ENCODE measurements around the gene PRKN. TPM values are rescaled to one million over a fixed set of nuclear protein-coding genes. Genes with fewer than 3 reads are reported as not detected.

PRKN gene
- total RNA-seq, 4 donors from 2014 or later, result 8.4 to 44.8 (median 12.6) TPM

DNA sequence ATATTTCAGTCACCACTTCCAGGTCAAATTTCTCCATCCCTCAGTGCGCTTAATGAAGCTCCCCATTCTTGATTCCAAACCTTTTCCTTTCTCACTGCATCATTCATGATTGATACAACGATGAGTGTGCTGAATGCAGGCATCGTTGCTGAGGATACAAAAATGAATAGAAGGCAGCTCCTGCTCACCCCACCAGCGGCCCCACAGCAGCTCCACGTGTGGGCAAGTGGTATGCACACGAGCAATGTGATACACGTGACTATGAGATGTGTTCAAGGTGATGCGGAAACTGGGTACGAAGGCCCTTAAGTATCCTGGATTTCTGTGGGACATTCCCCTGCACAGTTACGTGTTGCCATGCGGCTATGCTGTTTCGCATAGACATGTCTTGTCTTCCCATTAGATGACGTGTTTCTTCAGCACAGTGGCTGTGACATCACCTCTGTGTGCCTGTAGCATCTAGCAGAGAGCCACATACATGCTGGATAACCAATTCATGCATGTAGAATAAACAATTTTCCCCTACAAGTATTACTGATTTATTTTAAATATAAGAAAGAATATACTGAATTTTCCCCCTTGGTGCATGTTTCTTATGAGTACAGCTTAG lies 1193.2 kb downstream of the PRKN start:
- no peak for ATAC-seq (ENCODE audit: low FRiP score)
- TF ChIP-seq, protein P1, sequence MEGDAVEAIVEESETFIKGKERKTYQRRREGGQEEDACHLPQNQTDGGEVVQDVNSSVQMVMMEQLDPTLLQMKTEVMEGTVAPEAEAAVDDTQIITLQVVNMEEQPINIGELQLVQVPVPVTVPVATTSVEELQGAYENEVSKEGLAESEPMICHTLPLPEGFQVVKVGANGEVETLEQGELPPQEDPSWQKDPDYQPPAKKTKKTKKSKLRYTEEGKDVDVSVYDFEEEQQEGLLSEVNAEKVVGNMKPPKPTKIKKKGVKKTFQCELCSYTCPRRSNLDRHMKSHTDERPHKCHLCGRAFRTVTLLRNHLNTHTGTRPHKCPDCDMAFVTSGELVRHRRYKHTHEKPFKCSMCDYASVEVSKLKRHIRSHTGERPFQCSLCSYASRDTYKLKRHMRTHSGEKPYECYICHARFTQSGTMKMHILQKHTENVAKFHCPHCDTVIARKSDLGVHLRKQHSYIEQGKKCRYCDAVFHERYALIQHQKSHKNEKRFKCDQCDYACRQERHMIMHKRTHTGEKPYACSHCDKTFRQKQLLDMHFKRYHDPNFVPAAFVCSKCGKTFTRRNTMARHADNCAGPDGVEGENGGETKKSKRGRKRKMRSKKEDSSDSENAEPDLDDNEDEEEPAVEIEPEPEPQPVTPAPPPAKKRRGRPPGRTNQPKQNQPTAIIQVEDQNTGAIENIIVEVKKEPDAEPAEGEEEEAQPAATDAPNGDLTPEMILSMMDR (IDR thresholded peaks at IDR 0.05), result no peak
- DNase-seq (ENCODE audit: low spot score), result no peak

DNA sequence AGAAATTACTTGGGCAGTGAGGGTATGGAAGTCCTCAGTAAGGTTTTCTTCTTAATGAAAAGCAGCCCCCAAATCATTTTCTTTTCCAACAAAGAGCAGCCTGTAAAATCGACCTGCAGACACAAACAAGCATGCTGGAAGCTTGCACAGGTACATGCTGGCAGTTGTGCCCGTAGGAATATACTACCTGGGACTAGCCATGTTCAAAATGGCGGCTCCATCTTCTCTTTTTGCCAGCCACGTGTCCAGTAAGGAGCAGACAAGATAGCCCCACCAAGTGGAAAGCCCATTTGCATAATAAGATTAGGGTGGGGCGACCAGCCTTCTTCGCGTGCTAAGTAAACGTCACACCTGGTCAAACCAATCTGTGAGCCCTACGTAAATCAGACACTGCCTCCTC lies 1194.3 kb downstream of the PRKN start:
- TF ChIP-seq, protein P1 (IDR thresholded peaks at IDR 0.05), result no peak
- no peak for DNase-seq (ENCODE audit: low spot score)
- no peak for ATAC-seq (ENCODE audit: low FRiP score)

- TF ChIP-seq, protein P1 (IDR thresholded peaks at IDR 0.05), result no peak
- ATAC-seq (ENCODE audit: low FRiP score) (no peak), DNase-seq (ENCODE audit: low spot score) (no peak)
Measured at GRCh38 chr6:161532536-161532935, 1195.0 kb downstream of the PRKN start.

DNA sequence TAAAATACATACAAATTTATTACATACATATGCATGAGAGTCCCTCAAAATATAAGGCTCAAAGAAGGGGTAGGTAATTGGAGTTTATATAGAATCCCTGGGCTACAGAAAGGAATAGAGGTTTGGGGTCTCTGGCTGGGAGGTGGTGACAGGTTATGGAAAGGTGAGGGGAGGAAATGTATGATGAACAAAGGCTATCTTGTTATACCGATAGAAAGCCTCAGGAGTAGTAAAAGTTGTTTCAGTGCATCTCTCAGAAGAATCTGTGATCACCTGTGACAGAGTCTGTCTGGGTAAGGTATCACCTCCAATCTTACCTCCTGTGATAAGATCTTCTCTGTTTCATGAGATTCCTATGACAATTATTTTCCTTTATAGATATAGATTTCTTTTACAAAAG lies 1200.8 kb downstream of the PRKN start:
- ATAC-seq (ENCODE audit: low FRiP score) (no peak), DNase-seq (ENCODE audit: low spot score) (no peak)

GRCh38 chr6:161523362-161523761 lies 1204.2 kb downstream of the PRKN start:
- TF ChIP-seq, protein P1 (IDR thresholded peaks at IDR 0.05), result no peak
- DNase-seq (ENCODE audit: low spot score) (no peak), ATAC-seq (ENCODE audit: low FRiP score) (no peak)

More for the DNA sequence above, 1200.8 kb downstream of the PRKN start:
- TF ChIP-seq, protein P1 (IDR thresholded peaks at IDR 0.05), result no peak

- TF ChIP-seq, protein P1 (IDR thresholded peaks at IDR 0.05), result no peak
- ATAC-seq (ENCODE audit: low FRiP score) (no peak), DNase-seq (ENCODE audit: low spot score) (no peak)
Measured at GRCh38 chr6:161522276-161522675, 1205.3 kb downstream of the PRKN start.

- ATAC-seq (ENCODE audit: low FRiP score) (no peak), DNase-seq (ENCODE audit: low spot score) (no peak)
- TF ChIP-seq, protein P1 (IDR thresholded peaks at IDR 0.05), result no peak
Measured at GRCh38 chr6:161511447-161512095, 1216.0 kb downstream of the PRKN start.

Data from omental fat pad (tissue), 4 donors.